ENCODE results near the gene ADAMTS4.

ADAMTS4 gene

GRCh38 chr1:161177112-161177935 is 21.5 kb downstream of the ADAMTS4 start, which contains the start of gene B4GALT3:
B4GALT3 (minus strand) TSS chr1:161177507; CDS start chr1:161176060, 1,447 bp downstream.
- TF ChIP-seq, protein P1, sequence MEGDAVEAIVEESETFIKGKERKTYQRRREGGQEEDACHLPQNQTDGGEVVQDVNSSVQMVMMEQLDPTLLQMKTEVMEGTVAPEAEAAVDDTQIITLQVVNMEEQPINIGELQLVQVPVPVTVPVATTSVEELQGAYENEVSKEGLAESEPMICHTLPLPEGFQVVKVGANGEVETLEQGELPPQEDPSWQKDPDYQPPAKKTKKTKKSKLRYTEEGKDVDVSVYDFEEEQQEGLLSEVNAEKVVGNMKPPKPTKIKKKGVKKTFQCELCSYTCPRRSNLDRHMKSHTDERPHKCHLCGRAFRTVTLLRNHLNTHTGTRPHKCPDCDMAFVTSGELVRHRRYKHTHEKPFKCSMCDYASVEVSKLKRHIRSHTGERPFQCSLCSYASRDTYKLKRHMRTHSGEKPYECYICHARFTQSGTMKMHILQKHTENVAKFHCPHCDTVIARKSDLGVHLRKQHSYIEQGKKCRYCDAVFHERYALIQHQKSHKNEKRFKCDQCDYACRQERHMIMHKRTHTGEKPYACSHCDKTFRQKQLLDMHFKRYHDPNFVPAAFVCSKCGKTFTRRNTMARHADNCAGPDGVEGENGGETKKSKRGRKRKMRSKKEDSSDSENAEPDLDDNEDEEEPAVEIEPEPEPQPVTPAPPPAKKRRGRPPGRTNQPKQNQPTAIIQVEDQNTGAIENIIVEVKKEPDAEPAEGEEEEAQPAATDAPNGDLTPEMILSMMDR (IDR thresholded peaks at IDR 0.05; ENCODE audit: control insufficient read depth, extremely low read depth, insufficient read depth), result no peak
- peak within 1 kb of the TSS; percentile 92 for H3K4me3 ChIP-seq (ENCODE audit: low read depth, low read length)
- no peak for DNase-seq (ENCODE audit: low read depth)

DNA sequence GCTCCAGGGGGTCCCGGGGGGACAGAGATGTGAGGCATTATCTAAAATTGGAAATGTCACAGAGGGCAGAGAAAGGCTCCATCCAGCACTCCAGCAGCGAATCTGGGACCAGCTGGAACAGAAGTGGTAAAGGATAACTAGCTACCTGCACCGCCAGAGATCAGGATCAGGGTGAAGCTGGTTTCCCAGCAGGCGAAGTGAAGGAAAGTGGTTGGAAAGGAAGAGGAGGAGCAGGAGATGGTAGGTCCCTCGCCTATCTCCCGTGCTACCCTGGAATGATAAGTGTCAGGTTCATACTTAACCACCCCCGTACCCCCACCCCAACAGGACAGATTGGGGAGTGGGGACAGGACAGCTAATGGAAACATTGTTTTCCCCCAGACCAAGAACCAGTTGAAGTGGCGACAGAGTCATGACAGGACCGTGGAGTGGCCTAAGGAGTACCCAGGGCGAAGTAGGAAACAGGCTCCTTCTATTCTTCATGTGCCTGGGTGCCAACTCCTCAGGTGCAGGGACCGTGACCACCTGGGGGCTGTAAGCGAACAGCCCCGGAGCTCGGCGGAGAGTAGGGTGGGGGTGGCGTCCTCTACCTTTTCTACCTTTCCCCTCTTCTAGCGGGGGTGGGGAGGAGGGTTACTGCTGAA is 22.3 kb downstream of the ADAMTS4 start:
- no peak for DNase-seq (ENCODE audit: low read depth)
- TF ChIP-seq, protein P1 (IDR thresholded peaks at IDR 0.05; ENCODE audit: control insufficient read depth, extremely low read depth, insufficient read depth), result no peak
- peak overlapping the region; percentile 92 for H3K4me3 ChIP-seq (ENCODE audit: low read depth, low read length)

- TF ChIP-seq, protein P1 (IDR thresholded peaks at IDR 0.05; ENCODE audit: control insufficient read depth, extremely low read depth, insufficient read depth), result no peak
- peak overlapping the region; percentile 92 for H3K4me3 ChIP-seq (ENCODE audit: low read depth, low read length)
- no peak for DNase-seq (ENCODE audit: low read depth)
Observed at GRCh38 chr1:161175771-161176453, 22.9 kb downstream of the ADAMTS4 start.

DNA sequence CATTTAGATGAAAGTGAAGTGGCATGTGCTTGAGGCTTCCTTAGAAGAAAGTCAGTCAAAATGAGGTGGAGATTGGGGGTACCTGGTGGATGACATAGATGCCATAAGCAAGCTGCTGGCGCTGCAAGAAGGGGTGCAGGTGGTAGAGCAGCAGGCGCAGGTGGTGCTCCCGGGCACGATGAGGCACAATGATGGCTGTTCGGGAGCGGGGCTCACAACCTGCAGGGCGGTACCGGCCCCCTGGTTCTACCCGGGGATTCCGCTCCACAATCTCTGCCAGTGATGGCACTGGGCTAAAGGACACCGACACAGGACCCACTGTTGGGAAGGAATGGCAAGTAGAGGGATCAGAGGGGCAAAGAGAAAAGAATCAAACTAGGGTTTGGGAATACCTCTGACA is 23.9 kb downstream of the ADAMTS4 start:
- DNase-seq (ENCODE audit: low read depth), result no peak
- H3K4me3 ChIP-seq (ENCODE audit: low read depth, low read length), result no peak overlapping the region
- TF ChIP-seq, protein P1 (IDR thresholded peaks at IDR 0.05; ENCODE audit: control insufficient read depth, extremely low read depth, insufficient read depth), result no peak

DNA sequence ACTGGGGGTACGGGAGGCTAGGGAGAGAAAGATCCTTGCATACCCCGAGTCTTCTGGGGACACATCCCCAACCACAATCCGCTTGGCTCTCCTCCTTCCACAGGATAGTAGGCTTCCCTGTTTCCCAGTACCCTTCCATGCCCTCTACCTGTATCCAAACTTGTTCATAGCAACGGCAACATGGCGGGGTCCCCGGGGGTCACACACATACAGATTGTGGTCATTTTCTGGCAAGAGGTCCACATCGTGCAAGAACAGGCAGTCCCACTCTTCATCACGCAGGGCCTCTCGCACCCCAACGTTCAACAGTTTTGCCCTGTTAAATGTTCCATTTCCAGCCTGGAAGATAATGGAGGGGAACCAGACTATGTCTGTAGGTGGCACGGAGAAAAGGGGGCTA is 25.1 kb downstream of the ADAMTS4 start:
- H3K4me3 ChIP-seq (ENCODE audit: low read depth, low read length), result no peak overlapping the region
- TF ChIP-seq, protein P1 (IDR thresholded peaks at IDR 0.05; ENCODE audit: control insufficient read depth, extremely low read depth, insufficient read depth), result no peak
- no peak for DNase-seq (ENCODE audit: low read depth)

- TF ChIP-seq, protein P1 (IDR thresholded peaks at IDR 0.05; ENCODE audit: control insufficient read depth, extremely low read depth, insufficient read depth), result no peak
- no peak overlapping the region for H3K4me3 ChIP-seq (ENCODE audit: low read depth, low read length)
- DNase-seq (ENCODE audit: low read depth), result no peak
Observed at GRCh38 chr1:161172776-161173376, 26.0 kb downstream of the ADAMTS4 start.

Data from LNCaP clone FGC (cell line).